HG03439 (cell line): Measurements from ENCODE around the gene HOXA2.

Experiments used
- ATAC-seq: cut with Tn5 transposase; IDR thresholded peaks from one replicate; pipeline ENCODE4 v1.9.1; 2021; ENCODE audit warnings: mild to moderate bottlenecking, moderate library complexity; ENCODE audit not compliant: unreplicated experiment

The HOXA2 gene

DNA sequence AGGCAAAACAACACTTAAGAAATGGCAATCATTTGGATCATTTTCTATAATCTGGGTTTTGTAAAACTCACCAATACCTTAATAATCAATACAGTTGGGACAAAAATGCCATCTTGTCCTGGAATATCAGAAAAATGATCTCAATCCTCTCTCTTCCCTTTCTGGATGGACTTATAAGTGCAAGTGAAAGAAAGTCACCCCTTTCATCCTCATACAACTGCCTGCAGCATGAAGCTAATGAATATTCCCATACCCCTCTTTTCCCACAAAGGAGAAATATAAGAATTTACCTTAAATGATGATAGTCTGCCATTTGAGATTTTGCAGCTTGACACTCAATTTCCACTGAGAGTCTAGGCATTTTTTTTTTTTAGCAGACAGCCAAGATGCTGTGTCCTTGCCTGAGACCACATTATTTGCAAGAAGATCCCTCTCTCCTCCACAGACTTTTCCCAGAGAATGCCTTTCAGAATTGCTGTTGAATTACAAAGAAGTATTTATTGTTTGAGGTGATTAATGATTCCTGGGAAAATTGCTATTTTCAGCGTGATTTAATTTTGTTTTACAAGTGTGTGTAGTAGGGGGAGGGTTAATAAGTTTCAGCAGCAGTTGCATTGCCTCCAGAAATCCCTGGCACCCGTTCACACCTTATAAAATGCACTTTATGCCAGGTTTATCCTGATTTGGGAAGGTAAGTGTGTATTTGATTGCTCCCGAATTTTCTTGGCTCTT is 24.3 kb upstream of the HOXA2 start:
- no peak for ATAC-seq

DNA sequence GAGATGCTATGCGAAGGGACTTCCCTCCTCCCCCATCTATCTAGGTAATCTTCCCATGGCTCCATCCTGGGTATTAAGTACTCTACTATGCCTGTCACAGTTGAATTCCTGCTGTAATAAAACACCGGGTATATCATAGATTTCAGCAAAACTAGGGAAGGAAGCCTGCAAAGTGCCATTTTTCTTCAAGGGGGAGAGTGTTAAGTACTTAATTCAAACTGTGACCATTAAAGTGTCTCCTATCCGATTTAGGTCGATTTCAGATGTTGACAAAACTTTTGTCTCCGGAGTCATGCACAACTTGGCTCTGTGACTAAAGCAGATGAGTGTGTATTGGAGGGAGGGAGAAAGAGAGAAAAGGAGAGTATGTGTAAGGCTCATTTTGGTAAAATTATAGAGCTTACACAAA is 23.5 kb upstream of the HOXA2 start:
- ATAC-seq: no peak

DNA sequence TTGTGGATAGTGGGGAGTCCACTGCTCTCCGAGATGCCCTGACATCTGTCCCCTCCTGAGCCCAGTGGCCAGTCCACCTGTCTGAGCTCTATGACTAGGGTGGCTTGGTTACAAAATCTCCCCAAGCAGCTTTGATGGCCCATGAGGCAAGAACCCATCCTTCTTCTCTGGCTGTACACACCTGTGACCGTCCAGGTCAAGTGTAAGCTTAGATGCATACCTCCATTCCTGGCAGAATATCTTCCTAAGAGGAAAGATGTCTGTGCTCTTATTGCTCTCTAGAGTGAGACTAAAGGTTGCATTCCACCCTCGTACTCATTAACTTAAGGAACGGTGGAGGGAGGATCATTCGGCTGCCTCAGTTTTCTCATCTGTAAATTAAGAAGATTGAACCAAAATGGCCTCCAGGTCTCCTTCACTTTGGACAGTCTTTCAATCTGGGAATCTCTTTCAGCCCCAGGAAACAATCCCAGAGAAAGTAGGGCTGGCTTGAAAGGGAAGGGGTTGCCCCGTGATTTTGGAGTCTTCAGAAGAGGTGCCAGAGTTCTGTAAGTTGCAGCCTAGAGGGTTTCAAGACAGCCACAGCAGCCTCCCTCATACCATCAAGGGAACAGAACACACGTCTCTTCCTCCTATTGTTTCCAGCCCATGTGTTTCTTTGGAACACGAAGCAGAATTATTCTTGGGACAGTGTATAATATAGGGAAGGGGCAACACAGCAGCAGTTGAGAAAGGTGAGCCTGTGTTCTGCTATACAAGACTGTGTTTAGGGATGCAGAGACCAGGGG is 22.6 kb upstream of the HOXA2 start:
- ATAC-seq: no peak

DNA sequence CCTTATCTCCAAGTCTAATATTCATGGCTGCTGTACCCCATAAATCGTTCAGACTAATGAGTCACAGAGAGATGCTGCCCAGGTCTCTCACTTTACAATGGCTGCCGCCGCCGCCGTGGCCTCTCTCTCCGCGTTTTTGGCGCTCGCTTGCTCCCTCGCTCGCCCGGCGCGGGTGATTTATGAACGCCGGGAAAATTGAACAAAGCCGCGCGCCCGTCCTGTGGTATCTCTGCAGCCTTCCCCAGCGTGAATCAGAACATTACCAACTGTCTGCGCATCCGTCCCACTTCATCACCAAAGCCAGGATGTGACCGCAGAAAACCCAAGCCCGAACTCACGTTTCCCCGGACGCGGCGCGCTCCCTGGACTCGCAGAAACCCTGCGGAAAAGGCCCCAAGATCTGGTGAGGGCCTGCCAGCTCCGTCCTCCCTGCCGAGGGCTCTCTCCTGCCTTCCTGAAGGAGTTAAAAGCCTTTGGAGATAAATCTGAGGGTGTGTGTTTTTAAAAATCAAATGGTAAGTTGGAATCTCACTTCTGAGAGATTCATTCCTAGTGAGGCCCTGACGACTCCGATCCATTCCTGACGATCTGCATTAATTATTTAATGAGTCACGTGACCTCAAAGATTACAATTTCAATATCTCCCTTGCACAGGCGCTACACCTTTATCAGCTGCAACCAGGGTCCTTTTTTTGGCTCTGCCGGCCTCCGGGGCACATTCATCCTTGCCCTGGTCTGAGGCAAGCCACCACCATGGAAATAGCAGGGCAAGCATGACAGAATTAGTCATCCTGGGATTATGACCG is 21.8 kb upstream of the HOXA2 start:
- ATAC-seq: no peak

DNA sequence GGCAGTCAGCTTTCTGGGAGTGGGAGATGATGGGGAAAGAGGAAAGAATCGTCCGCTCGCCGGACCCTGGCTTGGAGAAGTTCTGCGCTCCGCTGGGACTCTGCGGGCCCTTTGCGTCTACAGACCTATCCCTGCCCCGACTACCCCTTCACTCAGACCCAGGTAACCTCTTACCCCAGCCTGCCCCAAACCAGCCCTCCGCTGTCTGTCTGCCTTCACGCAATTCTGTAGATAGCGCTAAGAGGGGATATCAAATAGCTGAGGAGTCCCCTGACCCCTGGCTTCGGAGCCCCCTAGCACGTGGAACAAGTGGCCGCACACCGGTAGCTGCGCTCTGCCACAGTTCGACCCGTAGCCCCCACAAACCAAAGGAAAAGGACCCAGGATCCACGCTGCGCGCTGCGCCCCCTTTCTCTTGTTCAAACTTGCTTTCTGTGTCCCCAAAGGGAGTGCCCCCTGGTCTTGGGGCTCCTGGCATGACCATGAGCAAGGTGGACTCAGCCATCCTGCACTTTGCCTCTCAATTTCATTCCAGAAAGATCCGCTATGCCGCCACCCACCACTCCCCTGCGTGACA is 21.1 kb upstream of the HOXA2 start:
- no peak for ATAC-seq

DNA sequence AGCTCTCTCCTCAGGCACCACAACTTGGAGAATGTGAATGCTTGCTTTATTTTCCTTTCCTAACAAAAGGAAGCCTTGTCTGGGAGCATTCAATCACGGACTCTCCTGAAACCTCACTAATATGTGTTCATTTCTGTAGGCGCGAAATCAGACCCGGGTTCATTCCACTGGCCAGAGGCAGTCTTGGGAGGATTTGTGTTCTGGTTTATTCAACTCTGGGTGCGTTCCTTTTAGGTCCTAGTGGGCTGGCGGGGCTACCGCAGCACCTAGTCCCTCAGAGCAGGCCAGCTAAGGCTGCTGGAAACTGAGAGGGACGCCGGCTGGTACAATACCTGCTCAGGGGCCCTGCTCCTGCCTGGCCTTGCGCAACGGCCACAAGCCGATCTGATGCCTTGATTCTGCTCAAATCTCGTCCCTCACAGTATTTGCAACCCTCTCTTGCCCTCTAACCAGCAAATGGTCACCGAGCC is 20.6 kb upstream of the HOXA2 start:
- ATAC-seq: no peak

DNA sequence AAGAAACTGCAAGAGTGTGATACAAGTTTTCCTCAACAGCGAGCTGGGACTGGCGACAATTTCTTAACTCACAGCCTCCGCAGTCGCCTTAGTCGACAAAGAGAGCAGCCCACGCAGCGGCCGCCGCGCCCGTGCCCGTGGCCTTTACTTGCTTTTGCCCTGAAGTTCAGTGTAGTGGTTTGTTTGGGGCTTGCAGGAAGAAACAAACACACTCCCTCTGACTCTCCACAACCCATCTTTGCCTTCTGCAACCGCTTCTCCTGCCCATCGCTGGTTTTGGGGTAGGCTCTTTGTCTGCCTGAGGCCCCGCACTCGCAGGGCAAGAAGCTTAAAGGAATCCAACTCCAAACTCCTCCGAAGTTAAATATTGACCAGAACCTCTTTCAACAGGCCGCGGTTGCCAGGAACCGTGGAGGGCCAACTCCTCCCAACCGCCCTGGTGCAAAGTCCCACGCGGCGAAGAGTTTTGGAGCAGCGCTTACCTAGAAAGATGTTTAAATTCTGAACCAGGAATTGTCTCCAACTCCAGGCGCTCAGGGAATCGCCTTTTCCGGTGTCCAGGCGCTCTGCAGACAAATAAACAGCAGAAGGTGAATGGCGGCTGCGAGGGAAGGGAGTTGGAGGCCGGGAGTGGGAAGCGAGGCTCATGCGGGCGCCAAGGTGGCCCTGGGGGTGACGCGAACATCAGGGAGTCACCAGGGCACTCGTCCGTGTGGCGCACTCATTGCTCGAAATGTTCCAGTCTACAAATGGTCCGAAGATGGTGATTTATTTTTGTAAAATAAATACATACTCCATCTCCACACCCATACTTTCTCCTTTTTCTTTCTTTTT is 19.8 kb upstream of the HOXA2 start:
- ATAC-seq: no peak

DNA sequence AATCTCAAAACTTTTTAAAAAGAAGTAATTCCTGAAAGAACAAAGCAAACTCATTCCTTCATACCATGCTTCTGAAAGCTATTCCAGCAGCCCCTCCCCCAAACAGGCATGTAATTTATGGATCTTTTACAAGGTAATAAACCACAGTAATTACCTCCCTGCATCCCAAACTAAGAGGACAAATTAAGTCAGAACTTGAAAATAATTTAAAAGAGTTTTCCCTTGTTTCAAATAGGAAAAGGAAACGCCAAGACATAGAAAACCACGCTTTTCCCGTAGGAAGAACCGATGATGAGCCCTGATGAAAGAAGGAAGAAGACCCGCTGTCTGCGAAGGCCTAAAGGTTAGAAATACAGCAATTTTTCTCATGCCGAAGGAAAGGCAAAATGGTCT is 19.2 kb upstream of the HOXA2 start:
- ATAC-seq: no peak

DNA sequence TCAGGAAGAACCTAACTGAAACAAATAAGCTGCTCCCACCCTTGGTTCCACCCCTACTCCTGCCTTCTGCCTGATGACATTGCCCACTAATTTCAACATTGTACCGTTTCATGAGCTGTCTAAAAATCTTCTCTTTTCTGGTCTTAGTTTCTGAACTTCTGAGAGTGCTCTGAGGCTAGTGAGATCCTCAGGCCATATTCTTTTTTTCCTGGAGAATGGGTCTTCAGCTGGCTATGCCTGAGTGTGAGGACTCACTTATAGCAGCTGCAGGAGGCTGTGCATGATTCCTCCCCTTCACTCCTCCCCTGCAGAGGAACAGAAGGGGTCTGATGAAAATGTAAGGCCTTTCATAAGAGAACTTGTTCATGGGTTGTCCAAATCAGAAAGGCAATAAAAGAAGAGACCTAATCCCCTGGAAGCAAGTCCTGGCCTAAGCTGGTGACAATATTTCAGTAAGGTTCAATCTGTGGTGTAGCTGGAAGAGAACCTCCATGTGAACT is 17.0 kb upstream of the HOXA2 start:
- no peak for ATAC-seq

DNA sequence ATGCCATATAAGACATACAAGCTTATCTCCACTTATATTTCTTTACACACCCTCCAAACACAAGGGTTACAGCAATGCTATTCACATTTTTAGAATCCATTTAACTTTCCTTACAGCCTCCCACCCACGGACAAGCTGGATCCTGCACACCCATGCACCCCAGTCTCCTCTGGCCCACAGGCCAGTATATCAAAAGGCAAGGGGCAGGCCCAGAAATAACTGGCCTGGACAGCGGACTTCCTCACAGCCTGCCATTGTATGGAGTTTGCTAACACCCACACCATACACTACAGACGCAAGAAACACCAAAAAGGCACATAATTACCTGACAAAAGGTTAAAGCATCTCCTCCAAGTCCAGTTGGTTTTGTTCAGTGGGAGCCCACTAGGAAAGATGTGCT is 16.1 kb upstream of the HOXA2 start:
- no peak for ATAC-seq

DNA sequence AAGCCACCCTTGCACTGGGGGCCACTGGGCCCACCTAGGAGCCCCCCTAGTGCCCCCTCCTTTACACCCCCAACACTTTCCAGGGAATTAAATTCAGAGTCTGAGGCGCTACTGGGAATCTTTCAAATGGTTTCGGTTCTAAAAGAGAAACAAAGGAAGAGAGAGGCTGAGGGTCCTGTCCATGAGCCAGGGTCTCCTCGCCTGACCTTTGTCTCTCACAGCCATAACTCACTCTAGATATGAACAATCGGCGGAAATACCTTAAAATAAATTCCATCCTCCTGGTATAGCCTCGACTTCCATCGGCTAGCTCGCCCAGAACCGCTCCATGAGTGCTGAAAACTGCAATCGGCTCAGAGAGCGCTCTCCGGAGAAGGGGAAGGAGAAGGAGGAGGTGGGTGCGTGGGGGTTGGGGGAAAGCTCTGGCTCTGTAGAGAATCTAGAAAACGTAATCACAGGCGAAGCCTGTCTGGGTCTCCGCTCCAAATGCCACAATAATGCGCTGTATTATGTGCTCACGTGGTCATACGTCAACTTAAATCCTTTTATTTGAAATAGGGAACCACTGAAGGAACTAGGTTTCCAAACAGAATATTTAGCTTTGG is 15.5 kb upstream of the HOXA2 start:
- ATAC-seq: no peak

DNA sequence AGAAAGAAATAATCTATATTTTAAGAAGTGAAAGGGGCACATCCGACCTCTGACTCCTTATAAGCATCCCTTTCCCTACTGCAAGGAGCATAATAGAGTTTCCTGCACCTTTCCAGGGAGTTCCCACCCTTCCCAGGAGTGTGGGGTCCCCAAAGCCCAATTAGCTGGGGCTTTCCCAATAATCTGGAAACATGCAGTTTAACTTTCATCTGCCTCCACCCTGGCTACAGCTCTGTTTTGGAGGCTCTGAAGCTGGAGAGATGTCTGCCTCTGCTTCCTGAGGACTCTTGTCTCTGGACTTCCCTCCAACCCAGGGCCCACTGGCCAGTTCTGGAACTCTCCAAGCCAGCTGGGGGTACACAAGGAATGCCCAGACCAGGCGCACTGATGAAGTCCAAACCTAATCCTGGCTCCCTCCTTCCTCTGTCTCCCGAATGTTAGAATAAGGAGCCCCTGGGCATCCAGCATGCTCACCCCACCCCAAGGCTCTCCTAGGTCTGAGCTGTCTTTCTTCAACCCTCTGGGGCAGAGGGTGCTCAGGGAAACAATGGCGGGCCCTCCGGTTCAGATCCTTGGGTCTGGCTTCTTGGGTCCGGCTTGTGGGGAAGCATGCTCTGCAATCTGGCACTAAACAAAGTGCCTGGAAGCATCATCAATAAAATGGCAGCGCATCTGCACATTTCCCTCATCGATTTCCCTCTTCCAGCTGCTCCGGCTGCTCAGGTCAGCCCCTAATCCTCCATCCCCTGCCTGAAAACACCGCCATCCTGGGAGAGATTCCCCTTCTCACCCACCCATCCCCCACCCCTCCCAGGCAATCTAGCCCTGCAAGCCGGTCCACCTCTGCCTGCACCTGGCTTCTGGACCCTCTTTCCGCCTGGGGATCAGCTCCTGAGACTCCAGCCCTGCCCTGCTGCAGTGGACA is 14.7 kb upstream of the HOXA2 start:
- no peak for ATAC-seq

DNA sequence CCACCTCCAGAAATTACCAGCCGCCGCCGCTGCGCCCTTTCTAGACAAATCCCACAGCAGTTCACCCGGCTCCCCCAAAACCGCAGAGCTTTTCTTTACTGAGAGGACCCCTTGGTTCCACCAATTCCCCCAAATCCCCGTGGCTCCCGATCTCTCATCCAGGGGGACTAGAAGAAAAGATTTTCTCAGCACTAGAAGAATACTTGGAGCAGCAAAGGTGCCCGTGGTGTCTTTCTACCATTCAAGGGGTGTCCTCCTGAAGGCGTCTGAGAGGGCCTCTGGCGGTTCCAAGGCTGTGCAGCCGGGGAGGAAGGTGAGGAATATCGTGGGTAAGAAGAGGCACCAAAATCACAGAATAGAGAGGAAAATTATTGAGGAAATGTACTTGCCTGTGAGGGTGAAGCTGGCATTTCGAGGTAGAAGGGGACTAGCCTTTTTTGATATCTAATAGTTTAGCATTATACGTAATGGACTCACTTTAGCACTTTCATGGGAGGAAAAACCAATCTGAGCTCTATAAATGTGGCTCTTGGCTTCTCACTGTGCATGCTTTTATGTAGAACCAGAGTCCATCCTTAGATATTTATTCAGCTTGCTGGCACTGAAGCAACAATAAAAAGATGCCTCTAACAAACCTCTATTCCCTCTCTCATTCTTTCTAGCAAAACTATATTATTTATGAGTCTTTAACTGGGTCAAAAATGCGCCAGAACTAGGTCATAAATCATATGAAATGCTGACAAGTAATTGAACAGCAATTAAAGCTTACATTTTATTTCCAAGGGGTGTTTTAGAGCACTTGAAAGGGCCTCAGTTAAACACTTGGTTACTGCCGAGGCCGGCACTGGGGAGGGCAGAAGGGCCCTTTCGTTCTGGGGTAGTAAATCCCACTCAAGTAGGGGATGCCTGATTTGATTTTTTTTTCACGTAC is 13.8 kb upstream of the HOXA2 start:
- ATAC-seq: no peak

DNA sequence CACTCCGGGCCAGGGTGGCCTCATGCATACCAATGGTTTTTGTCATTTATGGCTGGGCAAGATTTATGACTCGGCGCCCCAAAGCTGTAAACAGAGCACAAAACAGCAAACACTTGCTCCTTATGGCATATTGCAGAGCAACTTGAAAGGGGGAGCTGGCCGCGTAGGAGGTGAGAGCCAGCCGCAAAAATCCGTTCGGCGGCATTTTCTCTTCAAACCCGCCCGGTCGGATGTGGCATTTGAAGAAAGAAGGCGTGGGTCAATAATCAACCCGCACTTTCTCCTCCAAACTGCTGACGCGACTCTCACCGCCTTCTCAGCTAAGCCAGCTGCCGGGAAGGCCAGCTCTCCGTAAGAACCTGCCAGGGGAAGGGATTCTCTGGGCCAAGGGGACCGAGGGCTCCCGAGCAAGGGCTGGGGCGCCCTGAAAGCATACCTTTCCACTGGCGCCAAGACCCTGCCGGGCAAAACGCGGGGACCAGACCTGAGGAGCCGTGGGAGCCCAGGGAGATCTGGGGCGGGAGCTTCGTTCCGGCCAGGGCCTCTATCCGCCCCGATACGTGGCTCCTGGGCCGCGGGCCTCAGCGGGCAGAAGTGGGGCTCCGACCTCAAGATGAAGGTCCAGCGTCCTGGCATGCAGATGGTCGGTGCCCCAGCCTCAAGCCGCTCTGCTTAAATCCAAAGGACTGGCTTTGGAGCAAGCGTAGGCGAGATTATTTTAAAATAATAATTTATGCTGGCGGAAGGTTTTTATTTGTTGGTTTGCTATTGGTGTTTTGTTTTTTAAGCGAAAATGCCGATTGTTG is 12.9 kb upstream of the HOXA2 start:
- no peak for ATAC-seq

DNA sequence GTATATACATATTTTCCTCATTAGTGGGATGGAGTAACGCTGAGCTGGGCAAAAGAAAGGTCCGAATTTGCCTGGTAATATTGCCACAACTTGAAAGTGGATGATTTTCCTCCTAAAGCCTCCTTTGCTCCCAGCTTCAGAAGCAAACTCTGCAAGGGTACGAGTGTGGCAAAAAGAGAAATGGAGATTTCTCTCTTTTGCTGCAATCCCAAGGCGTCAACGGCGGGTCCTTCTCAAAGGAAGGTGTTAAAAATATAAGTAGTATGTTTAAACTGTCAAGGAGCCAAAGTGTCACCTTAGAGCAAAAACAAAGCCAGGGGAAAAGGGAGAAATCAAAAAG is 12.4 kb upstream of the HOXA2 start:
- ATAC-seq: no peak

DNA sequence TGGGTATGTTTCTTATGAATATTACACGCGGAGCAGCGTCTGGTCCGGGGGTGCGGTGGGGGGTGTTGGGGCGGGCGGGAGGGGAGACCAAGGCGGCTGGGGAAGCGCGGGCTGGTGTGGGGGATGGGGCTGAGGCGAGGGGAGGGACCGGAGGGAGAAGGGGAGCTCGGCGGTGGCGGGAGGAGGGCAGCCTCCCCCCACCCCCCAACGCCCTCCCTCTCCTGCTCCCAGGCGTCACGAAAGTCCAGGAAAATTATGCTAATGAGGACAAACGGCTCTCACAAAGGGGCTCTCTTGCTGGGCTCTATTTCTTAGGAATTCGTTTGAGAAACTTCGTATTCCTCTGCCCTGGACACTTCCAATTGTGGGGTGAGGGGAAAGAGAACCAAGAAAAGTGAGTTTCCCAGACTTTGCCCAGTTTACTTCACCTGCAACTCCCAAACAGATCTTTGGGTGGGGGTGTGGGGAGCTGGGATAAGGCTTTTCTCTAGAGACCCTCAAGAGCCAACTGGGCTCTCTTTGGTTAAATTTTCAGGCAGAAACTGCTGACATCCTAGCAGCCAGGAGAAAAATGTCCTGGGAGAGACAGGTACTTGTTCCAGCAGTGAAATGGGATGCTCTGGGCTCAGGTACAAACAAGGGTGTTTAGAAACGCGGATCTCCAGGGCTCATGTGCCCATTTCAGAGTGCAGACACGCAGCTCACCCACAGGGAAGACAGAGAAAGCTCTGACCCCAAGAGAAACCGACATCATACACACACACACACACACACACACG is 11.7 kb upstream of the HOXA2 start:
- no peak for ATAC-seq
